Subcutaneous adipose tissue (tissue), 4 donors: ENCODE data around the gene EPS8L3. TPM values are rescaled to one million over a fixed set of nuclear protein-coding genes. Genes with fewer than 3 reads are reported as not detected.

Experiments
- total RNA-seq, 4 donors: library from RNA; depleted of rRNA; stranded (reverse); fragments of >200 nt; gene quantifications; one replicate each; pipeline ENCODE4 v1.1.0, GENCODE V29; 2016
- TF ChIP-seq, protein P1 (sequence below): fragments of 450-650 bp; IDR thresholded peaks from one replicate; pipeline ENCODE4 v1.5.1; 2016; ENCODE audit warnings: low read depth, mild to moderate bottlenecking, control low read depth, antibody characterized with exemption, moderate library complexity

Gene EPS8L3
- total RNA-seq, 4 donors from 2014 or later, result not detected

DNA sequence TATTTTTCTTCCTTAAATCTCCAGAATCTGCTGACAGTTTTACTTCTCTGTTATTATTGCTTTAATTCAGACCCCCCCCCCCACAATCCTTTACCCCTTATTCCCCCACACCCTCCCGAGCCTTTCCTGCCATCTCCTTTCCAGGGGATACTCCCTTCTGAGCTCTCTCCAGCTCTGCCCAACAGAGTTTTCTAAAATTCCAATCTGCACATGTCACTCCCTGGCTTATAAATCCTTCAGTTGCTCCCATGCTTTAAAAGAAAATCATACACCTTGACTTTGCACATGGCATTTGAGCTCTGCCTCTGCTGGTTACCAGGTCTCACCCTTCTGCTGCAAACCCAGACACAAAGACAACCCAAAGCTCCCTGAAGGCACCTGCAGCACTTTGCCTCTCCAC lies 11.7 kb upstream of the EPS8L3 start:
- TF ChIP-seq, protein P1, sequence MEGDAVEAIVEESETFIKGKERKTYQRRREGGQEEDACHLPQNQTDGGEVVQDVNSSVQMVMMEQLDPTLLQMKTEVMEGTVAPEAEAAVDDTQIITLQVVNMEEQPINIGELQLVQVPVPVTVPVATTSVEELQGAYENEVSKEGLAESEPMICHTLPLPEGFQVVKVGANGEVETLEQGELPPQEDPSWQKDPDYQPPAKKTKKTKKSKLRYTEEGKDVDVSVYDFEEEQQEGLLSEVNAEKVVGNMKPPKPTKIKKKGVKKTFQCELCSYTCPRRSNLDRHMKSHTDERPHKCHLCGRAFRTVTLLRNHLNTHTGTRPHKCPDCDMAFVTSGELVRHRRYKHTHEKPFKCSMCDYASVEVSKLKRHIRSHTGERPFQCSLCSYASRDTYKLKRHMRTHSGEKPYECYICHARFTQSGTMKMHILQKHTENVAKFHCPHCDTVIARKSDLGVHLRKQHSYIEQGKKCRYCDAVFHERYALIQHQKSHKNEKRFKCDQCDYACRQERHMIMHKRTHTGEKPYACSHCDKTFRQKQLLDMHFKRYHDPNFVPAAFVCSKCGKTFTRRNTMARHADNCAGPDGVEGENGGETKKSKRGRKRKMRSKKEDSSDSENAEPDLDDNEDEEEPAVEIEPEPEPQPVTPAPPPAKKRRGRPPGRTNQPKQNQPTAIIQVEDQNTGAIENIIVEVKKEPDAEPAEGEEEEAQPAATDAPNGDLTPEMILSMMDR, result no peak

GRCh38 chr1:109773900-109774485 lies 10.3 kb upstream of the EPS8L3 start:
- TF ChIP-seq, protein P1, result no peak

DNA sequence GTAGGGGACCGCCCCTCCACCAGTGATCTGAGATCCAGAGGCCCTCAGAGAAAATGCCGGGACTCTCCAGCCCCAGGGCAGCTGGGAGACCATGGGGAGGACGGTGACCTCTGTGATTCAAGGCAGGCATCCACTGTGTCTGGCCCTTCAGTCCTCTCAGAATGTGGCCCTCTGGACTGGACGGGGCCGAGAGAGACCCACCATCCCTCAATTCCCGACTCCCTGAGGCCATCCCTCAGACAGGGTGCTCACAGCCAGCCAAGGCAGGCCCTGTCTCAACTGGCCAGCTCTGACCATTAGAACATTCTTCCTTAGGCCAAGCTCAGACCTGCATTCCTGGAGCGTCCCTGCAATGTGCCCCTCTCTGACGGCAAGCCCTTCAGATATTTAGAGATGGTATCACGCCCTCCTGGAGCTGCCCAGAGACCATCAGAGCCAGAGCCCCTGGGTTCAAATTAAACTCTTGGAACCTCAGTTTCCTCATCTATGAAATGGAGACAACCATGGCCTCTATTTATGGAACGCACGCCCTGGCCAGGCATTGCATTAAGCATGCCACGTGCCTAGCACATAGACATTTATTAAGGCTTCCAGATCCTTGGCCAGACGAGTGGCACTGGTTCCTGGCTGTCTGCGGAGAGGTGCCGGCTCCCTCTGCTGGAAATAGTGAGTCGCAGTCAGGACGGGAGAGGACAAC lies 9.6 kb upstream of the EPS8L3 start:
- TF ChIP-seq, protein P1, result no peak

DNA sequence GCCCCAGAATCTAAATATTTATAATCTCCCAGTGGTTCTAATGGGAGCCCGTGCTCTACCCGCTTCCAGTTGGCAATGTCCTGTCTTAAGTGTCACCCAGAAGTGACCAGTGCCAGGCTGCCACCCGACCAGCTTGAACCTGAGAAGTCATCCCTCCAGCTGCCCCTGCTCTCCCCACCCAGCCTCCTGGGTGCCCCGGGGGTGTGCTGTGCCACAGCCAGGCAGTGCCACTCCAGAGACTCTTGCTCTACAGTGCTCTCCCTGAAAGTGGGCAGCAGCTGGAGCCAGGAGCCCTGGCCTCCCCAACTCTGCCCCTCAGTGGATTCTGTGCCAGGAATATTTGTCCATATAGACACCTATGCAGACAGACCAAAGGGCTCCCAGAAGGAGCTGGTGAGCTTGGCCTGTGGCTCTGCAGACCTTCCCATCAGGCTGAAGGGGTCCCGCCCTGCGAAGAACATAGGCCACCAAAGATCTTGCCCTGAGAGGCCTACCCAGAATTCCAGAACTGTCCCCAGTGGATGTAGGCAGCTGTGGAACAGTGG lies 9.0 kb upstream of the EPS8L3 start:
- TF ChIP-seq, protein P1, result no peak

GRCh38 chr1:109771712-109772657 lies 8.3 kb upstream of the EPS8L3 start:
- TF ChIP-seq, protein P1, result no peak

DNA sequence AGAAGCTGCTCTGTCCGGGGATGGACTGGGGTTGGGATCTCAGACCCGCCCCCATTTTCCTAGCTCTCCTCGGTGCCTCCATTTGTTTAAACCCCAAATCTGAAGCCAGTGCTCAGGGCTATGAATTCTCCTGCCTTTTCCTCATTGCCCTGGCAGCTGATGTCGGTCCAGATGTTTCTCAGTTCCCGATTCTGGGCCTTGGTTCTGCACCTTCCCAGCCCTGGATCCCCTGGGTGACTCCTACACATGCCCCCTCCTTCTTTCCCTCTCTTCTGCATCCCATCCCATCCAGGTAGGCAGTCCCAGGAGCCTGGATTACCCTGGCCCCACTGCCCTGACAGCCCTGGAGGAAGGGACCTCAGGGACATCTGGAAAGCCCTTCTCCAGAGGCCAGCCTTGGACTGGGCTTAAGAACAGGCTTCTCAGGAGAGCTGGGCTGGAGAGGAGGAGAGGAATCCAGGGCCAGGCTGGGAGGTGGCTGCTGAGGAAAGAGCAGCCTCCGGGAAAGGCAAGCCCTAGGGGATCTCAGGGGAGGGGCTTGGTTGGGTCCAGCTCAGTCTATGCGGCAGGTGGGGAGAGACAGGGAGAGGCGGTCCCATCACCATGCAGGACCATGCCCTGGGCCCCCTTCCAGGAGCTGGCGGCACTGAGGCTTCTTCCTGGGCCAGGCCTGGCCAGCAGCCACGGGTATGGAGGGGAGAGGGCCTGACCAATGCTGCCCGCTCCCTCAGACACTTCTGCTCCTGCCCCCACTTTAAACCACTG lies 6.8 kb upstream of the EPS8L3 start:
- TF ChIP-seq, protein P1, result no peak
